ENCODE results near the gene IL4I1.

The IL4I1 gene

GRCh38 chr19:49862391-49863253, 34.1 kb downstream of the IL4I1 start:
- no peak for DNase-seq (ENCODE audit: low spot score)

GRCh38 chr19:49861541-49862378, 34.9 kb downstream of the IL4I1 start:
- DNase-seq (ENCODE audit: low spot score) = no peak

DNA sequence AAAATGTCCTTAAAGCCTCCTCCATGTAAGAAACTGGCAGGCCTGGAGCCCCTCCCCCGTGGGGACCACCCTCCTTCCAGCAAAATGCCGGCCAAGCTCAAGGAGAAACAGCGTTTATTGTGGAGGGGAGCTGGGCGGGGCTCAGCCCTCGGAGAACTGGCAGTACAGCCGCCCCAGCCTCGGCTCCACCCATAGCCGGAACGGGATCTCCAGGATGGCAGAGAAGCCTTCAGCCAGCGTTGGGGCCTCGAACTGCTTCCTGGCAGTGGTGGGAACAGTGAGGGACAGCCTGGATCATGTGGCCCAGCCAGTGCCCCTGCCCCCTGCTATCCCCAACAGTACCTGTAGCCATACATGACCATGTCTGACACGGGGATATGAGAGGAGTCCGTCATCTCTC, 35.6 kb downstream of the IL4I1 start:
- DNase-seq (ENCODE audit: low spot score) = no peak

DNA sequence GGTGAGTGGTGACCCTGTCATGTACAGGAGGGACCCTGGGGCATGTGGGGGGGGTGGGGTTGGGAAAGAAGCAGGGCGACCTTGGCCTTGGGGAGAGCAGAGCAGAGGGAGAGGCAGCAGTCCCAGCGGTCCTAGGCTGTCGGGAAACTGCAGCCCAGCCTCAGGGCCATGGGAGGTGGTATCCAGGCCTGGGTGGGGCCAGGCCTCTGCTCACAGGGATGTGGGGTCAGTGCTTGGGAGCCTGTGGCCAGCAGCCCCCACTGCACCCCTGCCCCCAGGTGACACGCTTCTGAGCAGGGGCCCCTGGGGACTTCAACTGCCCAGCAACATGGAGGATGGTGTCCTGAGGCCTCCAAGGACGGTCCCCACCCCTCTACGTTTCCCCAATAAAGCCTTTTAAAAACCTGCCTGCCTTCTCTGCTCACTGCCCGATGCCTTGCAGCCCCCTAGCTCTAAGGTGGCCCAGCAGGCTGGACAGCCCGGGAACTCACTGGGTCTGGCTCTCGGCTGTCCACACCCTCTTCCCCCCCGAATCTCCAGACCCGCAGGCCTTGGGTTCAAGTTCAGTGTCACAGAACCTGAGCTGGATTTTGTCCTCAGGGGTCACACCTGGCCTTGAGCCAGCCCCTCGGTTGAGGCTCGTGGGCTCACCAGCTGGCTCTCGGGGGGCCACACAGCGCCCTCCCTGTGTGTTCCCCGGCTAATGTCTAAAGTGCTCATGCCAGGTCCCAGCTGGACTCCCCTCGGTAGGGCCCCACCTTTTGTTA, 36.2 kb downstream of the IL4I1 start:
- DNase-seq (ENCODE audit: low spot score) = no peak

DNA sequence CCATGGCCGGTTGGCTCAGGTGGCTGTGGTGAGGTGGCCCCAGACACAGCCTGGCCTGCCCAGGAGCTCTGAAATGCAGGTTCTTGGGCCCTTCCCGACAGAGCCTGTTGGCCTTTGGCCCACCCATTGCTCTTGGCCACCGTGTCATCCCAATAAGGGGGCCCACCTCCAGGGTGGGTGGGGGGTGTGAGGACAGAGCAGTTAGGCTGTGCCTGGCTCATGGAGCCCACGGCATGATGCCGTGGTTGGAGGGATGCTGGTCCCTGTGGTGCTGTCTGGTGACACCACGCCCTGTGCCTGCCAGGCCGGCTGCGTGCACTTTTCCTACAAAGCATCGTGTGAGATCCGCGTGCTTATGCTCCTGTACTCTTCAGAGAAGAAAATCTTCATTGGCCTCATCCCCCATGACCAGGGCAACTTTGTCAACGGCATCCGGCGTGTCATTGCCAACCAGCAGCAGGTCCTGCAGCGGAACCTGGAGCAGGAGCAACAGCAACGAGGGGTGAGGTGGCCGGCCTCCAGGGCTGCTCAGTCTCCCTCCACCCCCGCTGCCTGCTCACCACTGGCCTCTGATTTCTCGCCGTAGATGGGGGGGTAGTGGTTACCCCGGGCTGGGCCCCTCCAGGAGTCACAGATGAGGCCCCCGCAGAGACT, 36.9 kb downstream of the IL4I1 start:
- DNase-seq (ENCODE audit: low spot score) = no peak

GRCh38 chr19:49858088-49858985, 38.4 kb downstream of the IL4I1 start:
- DNase-seq (ENCODE audit: low spot score) = no peak

- no peak for DNase-seq (ENCODE audit: low spot score)
Measured at GRCh38 chr19:49857838-49858087, 38.9 kb downstream of the IL4I1 start.

DNA sequence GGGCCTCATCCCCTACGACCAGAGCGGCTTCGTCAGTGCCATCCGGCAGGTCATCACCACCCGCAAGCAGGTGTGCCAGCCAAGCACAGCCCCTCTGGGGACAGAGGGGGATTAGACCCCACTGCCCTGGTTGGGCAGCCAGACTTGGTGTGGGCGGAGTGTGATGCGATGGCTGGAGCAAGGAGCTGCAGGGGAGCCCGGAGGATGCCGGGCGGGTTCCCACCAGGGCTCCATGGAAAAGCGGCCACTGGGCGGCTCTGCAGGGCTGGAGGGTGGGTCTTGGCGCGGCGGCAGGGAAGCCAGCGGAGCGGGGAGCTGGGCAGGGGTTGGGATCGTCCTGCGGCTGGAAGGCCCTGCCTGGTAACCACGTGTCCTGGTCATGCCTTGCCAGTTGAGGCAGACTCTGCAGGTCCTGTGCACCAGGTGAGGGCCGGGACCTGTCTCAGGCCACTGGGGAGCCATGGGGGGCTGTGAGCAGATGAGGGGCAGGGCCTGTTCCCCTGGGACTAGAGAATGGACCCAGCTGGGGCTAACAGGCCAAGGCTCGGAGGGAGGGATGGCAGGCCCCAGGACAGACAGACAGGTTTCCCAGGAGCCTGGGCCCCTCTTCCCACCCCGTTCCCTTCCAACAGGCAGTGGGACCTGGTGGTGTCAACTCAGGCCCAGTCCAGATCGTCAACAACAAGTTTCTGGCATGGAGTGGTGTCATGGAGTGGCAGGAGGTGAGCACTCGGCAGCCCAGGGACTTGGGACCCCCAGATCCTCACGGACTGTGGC, 39.4 kb downstream of the IL4I1 start:
- peak; percentile 40 for DNase-seq (ENCODE audit: low spot score)

GRCh38 chr19:49856574-49857021, 40.1 kb downstream of the IL4I1 start:
- peak; percentile 25 for DNase-seq (ENCODE audit: low spot score)

- DNase-seq (ENCODE audit: low spot score) = peak; percentile 33
Measured at GRCh38 chr19:49855676-49856573, 40.8 kb downstream of the IL4I1 start.

- DNase-seq (ENCODE audit: low spot score) = peak; percentile 21
Measured at GRCh38 chr19:49855277-49855675, 41.4 kb downstream of the IL4I1 start.

DNA sequence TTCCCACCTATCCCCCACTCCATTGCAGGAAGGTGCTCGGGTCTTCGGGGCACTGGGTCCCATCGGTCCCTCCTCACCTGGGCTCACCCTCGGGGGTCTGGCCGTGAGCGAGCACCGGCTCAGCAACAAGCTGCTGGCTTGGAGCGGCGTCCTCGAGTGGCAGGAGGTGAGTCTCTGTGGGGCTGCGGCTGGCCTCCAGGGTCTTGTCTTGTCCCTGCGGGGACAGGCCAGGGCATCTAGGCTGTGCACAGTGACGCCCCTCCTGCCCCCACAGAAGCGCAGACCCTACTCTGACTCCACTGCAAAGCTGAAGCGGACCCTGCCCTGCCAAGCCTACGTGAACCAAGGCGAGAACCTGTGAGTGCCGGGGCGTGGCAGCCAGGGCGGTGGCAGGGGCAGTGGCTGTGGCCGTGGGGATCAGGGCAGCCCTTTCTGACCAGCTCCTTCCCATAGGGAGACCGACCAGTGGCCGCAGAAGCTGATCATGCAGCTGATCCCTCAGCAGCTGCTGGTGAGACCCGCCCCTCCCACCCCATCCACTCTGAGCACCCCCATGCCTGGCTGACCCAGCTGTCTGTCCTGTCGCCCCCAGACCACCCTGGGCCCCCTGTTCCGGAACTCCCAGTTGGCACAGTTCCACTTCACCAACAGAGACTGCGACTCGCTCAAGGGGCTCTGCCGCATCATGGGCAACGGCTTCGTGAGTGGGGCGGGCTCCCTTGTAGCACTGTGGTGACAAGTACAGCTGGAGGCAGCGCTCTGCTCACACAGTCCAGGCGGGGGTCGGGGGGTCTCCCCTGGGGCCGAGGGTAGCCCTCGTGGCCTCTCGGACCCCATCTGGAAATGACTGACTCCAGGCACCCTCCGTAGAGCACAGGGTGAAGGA, 42.1 kb downstream of the IL4I1 start:
- DNase-seq (ENCODE audit: low spot score) = peak; percentile 14

DNA sequence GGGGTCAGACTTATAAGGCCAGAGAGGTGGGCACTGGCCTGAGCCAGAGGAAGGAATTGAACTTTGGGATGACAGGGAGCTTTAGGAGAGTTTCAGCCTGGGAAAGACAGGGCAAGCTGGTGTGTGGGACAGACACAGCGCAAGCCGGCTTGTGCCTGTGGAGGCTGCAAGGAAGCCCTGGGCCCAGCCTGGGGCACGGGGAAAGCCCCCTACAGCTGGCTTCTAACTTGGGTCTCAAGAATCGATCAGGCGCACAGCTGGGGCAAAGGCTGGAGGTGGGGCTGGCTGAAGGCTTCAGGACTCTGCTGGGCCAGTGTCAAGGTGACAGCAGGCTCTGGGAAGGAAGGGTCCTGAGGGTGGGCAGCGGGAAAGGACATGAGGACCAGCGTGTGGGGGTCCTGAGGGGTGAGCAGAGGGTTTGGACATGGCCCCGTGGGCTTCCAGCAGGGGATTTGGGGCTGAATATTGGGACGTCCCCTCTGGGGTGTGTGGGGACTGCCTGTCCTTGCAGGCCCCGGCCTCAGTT, 42.8 kb downstream of the IL4I1 start:
- DNase-seq (ENCODE audit: low spot score) = peak; percentile 12

DNA sequence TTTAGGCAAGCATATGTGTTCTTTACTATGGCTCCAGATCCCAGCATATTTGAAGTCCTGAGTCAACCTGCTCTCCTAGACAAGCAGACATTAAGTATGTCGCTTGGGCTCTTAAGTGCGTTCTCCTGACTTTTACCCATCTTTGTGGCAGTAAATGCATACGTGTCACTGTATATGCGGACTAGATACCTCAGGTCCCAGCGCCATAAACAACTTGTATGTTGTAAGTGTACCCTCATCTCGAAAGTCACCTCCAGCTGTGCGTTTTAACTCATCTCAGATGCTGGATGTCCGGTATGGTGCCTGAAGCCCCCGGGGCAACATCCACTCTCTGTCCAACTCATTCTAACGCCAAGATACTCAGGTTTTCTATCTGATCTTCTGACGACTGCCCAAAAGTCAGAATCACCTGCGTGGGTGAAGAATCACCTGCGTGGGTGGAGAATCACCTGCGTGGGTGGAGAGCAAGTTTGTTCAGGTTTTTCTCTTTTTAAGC, 44.0 kb downstream of the IL4I1 start:
- DNase-seq (ENCODE audit: low spot score) = peak; percentile 7

- peak; percentile 77 for DNase-seq (ENCODE audit: low spot score)
Measured at GRCh38 chr19:49851456-49852259, 45.0 kb downstream of the IL4I1 start.

DNA sequence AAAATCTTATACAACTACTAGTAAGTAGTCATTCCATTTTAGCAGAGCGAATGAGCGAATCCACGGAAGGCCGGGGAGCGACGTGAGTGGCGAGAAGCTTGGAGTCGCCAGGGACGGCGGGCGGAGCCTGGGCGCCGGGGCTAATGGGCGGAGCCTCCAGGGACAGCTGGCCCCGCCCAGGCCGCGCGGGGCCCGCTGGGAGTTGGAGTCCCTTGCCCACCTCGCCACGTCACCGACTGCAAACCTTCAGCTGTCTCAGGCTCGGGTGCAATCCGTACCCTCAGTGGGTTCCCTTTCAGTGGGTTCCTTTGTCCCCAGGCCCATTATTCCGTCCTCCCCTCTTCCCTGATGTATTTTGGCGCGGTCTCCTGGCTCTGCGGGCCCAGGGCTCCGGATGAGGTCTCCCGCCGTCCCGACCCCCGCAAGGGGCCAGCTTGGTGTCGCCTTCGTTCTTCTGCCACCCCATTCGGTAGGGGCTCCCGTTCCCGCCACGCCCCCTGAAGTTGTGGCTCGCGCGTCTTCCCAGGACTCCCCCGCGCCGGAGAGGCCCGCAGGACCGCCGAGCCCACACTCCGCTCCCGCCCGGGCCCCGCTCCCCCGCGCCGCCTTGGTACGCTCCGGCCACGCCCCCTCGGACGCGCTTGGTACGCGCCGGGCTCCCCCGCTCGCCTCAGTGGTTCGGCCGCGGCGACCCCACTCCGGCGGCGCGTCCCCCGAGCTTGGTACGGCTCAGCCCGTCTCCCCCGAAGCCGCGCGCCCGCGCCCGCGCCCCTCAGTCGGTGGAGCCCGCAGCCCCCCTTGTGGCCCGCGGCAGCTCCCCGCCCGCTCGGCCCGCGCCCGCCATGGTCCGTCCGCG, 46.0 kb downstream of the IL4I1 start, which contains the start of gene PTOV1:
Gene PTOV1, plus strand, starts transcription at position 673 of the 856 bp plus-strand sequence.
- peak; percentile 99 for DNase-seq (ENCODE audit: low spot score)
